GM10266 (cell line): Measurements from ENCODE around the gene NAIF1.

Experiments used
- DNase-seq: peaks from one replicate; pipeline ENCODE4 v3.0.0; 2012; ENCODE audit errors: extremely low spot score
- CTCF ChIP-seq: IDR thresholded peaks from 2 replicates; pipeline ENCODE4 v1.5.1; 2012; ENCODE audit warnings: mild to moderate bottlenecking, low read depth; ENCODE audit not compliant: control insufficient read depth, insufficient read depth; ENCODE audit errors: missing control alignments

The NAIF1 gene

GRCh38 chr9:128068386-128069205 is 1.5 kb upstream of the NAIF1 start:
- no peak for TF ChIP-seq CTCF
- DNase-seq = no peak

GRCh38 chr9:128067645-128068385 is 695 bp upstream of the NAIF1 start, which contains the start of gene SLC25A25:
Gene SLC25A25 (plus strand): TSS chr9:128068232. CDS start chr9:128068320, 88 bp downstream.
- TF ChIP-seq CTCF = no peak
- DNase-seq = peak; percentile 99

GRCh38 chr9:128065907-128066712 is 1.0 kb downstream of the NAIF1 start:
- TF ChIP-seq CTCF = no peak
- no peak for DNase-seq

GRCh38 chr9:128062846-128063831 is 4.0 kb downstream of the NAIF1 start:
- no peak for TF ChIP-seq CTCF

GRCh38 chr9:128062279-128062678 is 4.8 kb downstream of the NAIF1 start:
- no peak for TF ChIP-seq CTCF
- no peak for DNase-seq

More at GRCh38 chr9:128062846-128063831, 4.0 kb downstream of the NAIF1 start:
- no peak for DNase-seq

GRCh38 chr9:128061275-128061960 is 5.7 kb downstream of the NAIF1 start:
- DNase-seq = no peak
- TF ChIP-seq CTCF = no peak
